Hematopoietic multipotent progenitor cell treated with erythropoietin and hydrocortisone succinate and interleukin-3 and kit ligand, for 8 days (in vitro differentiated cells): ENCODE measurements around the gene RERE.
A peak's percentile ranks its signal among the peaks of the same experiment; 100 is the strongest.

Experiments used
- DNase-seq: peaks from one replicate; pipeline ENCODE4 v3.0.0-alpha.2; 2015

The RERE gene

DNA sequence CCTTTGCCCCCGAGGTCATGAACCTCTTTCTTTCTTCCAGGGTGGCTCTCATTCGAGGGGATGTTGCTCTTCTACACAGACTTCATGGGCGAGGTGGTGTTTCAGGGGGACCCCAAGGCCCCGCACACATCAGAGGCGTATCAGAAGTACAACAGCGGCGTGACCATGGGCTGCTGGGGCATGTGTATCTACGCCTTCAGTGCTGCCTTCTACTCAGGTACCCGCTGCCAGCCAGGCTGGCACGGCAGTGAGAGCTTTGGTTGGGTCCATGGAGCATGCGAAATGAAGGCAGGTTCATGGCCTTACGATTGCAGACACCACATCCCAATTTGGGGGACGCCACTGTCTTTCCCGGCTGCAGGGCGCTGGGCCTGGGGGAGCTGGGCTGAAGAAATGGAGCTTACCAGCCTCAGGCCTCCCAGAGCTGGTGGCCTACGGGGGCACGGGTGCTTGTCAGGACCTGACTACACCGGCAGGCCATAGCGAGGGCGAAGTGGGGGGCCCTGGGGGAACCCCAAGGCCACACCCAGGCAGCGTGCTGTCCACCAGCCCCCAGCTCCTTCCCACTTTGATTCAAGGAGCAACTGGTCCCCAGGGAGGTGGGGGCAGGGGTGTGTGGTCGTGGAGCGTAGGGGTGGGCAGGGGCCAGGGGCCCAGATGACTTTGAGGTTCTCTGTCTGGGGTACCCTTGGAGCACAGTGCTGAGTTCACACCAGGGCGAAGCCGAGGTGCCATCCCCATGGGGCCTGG is 479.5 kb downstream of the RERE start:
- no peak for DNase-seq

DNA sequence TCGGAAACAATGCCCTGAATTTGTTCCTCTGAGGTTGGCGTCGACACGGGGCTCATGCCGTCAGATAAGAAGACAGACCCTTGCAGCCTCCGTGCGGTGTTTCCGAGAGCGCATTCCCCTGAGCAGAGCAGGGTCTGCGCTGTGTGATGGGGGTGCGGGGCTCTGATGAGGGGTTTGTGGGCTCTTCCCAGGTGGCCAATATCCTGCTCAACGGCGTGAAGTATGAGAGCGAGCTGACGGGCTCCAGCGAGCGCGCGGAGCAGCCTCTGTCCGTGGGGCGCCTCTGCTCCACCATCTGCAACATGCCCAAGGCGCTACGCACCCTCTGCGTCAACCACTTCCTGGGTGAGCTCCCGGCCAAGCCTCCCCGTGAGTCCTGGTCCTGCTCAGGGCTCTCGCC is 482.2 kb downstream of the RERE start:
- DNase-seq: no peak

DNA sequence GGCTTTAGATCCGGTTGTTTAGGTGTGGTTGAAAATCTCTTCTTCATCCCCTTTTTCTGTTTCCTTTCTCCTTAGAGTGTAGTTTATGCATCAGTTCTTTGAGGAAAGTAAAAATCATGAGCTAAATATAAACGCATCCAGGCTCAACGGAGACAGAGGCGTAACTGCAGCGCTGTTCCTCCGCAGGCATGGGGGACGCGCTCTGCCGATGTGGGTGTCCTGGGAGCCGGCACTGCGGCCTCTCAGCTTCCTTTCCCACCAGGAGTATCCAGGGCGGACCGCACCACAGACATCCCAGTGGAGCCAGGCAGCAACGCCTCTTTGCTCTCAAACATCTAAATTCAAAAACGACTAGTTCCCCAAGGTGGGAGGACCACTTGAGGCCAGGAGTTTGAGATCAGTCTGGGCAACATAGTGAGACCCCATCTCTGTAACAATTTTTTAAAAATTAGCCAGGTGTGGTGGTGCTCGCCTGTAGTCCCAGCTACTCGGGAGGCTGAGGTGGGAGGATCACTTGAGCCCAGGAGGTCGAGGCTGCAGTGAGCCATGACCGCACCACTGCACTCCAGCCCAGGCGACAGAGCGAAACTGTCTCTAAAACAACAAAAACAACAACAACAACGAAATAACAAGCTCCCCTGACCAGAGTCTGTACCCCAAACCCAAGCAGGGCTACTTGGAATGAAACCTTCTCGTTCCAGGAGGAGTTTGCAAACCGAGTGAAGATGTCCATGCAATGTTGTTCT is 483.2 kb downstream of the RERE start:
- no peak for DNase-seq

DNA sequence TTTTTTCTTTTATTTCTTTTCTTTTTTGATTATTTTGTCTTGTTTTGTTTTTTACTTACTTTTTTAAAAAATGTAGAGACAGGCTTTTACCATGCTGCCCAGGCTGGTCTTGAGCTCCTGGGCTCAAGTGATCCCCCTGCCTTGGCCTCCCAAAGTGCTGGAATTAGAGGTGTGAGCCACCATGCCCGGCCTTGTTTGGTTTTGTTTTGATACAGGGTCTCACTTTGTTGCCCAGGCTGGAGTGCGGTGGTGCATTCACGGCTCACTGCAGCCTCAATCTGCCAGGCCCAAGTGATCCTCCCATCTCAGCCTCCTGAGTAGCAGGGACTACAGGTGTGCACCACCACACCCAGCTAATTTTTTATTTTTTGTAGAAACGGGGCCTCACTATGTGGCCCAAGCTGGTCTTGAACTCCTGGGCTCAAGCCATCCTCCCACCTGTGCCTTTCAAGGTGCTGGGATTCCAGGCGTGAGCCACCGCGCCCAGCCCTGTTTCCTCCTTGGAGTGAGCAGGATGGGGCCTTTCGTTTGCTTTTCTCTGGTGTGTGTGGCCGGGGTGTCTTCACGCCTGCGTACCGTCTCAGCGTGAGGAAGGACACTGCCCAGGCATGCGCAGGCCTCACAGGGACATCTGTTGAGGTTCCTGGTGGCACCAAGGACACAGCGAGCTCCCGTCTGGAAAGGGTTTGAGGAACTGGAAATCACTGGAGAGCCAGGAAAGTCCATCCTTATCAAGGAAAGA is 484.0 kb downstream of the RERE start:
- no peak for DNase-seq

DNA sequence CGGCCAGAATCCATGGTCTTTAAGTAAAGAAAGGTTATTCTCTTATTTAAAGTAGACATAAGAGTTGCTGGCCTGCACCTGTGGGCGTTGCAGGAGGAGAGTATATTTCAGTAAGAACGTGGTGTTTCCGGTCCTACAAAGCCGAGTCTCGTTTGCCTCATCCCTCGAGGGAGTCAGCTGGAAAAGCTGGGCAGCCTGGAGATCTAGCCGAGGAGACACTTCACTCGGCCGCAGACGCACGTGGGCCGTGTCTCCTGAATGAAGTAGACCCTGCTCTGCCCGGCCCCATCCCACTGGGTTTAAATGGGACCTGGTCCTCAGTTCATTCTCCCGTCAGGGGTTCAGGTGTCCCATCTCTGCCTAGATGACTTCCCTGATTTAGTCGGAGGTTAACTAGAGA is 484.6 kb downstream of the RERE start:
- no peak for DNase-seq

DNA sequence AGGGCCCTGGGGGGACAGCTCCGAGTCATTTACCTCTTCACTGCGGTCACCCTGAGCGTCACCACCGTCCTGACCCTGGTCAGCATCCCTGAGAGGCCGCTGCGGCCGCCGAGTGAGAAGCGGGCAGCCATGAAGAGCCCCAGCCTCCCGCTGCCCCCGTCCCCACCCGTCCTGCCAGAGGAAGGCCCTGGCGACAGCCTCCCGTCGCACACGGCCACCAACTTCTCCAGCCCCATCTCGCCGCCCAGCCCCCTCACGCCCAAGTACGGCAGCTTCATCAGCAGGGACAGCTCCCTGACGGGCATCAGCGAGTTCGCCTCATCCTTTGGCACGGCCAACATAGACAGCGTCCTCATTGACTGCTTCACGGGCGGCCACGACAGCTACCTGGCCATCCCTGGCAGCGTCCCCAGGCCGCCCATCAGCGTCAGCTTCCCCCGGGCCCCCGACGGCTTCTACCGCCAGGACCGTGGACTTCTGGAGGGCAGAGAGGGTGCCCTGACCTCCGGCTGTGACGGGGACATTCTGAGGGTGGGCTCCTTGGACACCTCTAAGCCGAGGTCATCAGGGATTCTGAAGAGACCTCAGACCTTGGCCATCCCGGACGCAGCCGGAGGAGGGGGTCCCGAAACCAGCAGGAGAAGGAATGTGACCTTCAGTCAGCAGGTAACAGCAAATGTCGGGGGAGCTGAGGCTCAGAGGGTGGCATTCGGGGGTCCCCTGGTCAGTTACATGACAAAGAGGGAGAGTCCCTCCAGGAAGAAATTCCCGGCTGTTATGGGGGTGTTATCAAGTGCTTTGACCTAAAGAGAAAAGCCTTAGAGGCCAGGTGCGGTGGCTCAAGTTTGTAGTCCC is 486.9 kb downstream of the RERE start:
- no peak for DNase-seq

DNA sequence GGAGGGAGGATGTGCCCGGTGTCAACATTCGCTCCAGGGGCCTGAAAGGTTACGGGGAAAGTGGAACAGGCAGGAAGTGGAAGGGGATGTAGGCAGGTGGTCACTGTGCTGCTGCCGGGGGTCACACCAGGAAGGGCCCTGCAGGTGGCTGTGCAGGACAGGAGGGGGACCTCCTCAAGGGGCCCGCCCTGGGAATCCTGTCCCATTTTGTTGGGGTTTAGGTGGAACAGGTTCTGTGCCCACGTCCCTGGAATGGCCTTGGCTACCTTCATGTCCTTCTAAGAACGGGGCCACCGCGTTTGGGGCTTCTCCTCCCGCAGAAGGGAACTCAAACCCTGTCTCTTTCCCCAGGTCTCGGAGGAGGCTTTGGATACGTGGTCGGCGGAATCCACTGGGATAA is 487.6 kb downstream of the RERE start:
- no peak for DNase-seq

DNA sequence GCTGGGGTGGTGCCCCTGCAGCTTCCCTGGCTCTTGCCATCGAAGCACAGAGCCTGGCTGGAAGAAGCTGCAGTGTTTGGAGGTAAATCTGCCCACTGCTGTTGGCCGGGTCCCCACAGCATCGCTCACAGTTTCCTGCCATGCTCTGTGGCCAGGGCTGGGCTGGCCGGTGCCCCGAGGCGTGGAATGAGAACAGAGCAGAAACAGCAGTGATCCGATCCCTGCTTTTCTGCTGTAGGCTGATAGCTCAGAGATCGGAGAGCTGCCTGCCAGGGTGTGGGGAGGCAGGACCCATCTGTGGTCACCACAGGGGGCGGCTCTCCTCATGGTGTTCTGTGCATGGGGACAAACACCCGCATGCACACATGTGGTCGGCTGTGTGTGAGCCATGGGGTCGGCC is 488.0 kb downstream of the RERE start:
- DNase-seq: no peak

DNA sequence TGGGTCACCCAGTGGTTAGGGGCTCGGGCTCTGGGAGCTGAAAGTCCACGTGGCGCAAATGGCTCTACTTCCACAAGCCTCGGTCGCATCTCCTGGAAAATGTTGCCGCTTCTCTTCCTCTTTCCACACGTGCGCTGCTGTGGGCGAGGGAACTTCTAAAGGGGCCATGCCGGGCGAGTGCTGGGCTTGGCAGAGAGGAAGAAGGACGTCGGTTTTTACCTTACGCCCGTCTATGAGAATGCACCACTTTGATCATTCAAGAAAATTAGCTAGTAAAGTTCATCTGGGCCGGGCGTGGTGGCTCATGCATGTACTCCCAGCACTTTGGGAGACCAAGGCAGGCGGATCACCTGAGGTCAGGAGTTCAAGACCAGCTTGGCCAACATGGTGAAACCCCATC is 489.2 kb downstream of the RERE start:
- no peak for DNase-seq

DNA sequence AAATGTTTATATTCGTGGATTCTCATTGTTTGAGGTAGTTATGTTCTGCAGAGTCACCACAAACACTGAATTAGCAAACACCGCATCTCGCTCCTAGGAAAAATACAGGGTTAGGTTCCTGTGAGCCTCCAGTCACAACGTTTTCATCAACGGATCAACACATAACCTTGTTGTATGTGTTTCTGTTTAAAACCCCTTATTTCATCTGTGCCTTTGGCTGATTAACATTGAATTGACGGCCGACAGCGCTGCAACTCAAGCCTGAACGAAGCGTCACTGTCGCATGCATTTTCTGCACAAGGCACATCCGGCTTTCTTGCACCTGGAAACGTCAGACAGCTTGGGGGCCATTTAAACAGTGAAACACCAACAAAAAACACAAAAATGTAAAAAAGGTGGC is 491.2 kb downstream of the RERE start:
- no peak for DNase-seq

DNA sequence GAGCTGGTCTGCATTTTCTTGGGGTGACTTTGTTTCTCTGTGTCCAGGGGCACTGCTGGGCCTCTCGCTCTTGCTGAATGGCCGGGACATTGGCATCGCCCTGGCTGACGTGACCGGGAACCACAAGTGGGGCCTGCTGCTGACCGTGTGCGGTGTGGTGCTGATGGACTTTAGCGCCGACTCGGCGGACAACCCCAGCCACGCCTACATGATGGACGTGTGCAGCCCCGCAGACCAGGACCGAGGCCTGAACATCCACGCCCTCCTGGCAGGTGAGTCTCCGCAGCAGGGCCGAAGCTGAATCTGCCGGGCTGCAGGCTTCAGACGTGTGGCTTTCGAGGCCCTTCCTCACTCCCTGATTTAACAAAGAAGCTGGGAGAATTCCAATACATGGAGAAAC is 491.7 kb downstream of the RERE start:
- DNase-seq: no peak

DNA sequence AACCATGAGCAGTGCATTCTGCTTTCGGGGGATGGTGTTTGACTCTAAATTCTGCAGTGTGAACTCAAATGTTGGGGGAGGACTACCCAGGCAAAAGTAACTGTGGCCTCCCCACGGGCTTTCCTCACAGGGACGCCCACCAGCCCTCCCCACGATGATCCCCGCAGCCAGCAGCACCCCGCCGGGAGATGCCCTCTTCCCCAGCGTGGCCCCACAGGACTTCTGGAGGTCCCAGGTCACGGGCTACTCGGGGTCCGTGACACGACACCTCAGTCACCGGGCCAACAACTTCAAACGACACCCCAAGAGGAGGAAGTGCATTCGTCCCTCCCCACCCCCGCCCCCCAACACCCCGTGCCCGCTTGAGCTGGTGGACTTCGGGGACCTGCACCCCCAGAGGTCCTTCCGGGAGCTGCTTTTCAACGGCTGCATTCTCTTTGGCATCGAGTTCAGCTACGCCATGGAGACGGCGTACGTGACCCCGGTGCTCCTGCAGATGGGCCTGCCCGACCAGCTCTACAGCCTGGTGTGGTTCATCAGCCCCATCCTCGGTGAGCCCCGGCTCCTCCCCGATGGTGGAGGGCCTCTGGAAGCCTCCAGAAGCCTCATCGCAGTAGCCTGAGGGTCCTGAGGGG is 493.1 kb downstream of the RERE start:
- DNase-seq: no peak

DNA sequence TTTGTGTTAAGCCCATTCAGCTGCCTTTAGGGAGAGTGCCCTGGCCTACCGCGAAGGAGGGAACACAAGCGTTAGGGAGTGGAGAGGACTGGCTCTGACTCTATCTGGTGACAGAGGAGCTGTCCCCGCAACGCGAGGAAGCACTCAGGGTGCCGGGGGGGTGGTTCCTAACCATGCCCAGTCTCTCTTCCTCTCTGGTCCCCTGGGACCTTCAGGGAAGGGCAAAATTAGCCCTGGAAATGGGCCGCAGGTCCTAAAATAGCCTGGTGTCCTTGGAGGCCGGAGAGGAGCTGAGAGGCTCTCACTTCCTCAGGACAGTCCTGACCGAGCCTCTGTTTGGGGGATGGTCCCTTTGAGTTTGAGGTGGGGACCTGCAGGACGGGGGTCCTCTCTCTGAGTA is 493.7 kb downstream of the RERE start:
- DNase-seq: no peak

DNA sequence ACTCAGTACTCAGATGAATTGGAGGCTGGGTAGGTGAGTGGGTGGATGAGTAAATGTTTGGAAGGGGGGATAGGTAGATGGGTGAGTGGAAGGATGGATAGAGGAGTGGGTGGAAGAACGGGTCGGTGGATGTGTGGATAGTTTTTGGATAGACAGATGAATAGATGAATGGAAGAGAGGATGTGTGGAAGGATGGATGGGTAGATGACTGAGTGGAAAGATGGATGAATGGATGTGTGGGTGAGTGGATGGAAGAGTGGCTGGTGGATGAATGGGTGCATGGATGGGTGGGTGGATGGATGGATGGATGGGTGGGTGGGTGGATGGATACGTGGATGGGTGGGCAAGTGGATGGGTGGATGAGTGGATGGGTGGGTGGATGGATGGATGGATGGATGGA is 495.8 kb downstream of the RERE start:
- no peak for DNase-seq

DNA sequence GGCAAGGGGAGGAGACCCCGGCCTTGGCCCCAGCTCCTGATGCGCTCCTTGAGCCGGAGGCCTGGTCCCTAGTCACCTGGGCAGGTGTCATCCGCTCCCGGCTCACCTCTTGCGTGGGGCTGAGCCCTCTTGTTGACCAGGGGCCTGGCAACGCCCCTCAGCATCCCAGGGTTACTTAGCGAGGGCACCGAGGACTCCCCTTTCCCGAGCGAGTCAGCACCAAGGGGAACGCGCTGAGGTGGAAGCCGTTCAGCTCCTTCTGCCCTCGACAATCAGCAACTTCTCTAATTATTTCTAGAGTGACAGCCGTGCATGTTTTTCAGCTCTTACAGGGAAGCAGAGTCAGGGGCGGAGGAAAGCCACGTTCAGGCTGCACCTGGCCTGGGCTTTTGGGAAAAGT is 499.0 kb downstream of the RERE start:
- DNase-seq: no peak

DNA sequence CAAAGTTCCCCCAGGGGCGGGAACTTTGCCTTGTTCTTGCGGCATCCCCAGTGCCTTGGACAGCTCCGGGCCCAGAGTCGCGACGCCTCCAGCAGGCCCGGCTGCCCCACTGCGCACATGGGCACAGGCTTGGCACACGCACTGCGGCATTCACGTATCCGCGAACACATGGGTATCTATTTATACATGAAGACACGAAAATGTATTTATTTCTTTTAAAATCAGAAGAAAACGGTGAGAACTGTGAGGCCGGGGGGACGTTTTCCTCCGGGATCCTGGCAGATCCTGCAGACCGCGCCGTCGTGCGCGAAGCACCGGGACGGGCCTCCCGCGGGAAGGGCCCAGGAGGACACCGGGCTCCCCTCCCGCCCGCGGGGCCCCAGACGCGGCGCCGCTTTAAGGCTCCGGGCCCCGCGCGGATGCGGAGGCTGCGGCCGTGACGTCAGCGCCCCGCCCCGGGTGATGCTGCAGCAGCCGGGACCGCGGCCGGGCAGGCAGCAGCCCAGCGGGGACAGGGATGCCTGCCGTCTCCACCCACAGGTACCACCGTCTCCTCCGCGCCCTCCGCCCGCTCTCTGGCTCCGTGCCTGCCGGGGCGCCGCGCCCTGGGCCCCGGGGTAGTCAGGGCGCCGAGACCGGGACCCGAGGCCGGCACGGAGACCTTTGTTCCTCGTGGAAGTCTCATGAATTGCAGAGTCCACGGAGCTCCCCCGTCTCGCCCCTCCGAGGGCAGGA is 499.6 kb downstream of the RERE start, which contains the start of gene SLC45A1:
Gene SLC45A1 (plus strand): TSS at position 468 of the 735 bp plus-strand sequence. CDS start 6,216 bp downstream, outside the sequence.
- no peak for DNase-seq

DNA sequence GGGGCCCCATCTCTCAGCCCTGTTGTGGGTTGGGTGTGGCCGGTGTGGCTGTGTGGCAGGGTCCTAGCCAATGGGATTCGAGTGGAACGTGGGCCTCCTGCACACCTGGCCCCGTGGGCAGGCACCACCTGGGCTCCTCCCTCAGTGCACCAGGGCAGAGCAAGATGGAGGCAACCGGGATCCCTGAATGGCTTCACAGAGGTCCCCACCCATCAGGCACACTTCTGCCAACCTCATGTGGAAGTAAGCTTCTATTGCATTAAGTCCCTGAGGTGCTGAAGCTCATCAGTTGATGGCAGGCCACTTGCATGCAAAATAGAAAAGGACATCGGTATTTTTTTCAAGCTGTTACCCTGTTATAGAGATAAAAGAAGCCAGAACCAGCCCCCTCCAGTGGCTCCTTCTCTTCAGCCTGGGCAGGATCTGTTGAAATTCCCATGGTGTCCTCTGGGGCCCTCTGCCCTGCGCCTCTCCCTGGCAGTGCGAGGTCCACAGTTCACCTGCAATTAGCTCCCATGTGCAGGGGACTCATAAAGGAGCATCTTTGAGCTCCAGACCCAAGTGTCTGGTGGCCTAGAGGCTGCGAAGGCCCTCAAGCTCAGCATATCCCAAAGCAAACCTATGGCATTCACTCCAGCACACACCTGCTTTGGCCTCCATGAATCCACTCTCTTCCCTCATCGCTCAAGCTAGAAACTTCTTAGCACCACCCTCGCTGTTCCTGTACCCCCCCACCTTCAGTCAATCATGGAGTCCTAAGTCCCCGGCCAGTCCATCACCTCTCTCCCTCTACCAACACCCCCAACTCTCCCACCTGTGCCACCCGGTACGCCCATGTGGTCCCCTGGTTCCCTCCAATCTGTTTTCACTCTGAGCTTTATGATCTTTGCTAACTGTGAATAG is 501.6 kb downstream of the RERE start:
- DNase-seq: no peak

DNA sequence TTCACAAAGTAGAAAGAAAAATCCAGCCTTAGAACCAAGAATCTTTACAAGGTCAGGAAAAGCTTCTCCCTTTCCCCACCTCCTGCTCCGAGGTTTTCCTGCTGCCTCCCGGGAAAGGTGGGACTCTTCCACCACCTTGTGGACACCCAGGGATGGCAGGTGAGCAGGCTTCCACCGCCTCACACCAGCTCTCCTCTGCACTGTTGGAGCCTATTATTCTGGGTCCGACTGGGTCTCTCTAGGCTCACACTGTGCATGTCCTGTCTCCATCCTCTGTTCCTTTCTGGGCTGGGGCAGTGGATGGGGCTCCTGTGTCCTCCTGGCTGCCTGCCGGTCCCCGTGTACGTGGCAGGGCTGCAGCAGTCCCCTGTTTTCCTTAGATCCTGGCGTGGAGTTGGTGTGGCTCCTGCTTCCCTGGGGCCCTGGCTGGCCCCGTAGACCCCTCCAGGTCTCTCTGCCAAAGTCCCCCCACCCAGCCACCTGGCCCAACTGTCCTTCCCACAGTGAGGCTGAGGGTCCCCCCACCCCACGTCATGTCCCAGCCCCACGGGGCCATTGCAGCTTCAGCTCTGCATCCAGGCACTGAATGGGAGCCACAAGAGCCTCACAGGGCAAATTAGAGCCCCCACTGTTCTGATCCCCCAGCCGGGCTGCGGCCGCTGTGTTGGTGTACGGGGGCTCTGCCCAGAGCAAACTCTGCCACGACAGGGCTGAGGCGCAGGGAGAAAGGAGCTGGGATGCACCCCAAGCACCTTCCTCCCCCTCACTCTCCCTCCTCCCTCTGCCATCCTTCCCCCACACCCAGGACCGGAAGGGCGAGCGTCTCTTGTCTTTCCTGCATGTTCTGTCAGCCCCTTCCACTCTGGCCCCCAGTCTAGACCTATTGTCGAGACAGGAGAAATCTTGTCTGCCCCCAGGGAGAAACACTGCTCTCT is 502.8 kb downstream of the RERE start:
- peak; percentile 9 for DNase-seq

DNA sequence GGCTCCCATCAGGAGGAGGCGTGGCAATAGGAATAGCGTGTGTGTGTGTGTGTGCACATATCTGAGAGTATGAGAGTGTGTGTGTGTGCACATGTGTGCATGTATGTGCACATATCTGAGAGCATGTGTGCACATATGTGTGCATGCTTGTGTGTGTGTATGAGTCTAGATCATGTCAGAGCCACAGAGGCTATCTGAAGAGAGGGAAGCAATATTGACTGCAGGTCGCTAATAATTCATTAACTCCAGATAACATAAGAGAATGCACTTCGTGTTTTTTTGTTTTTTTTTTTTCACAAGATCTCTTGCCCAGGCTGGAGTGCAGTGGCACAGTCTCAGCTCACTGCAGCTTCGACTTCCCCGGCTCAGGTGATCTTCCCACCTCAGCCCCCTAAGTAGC is 504.2 kb downstream of the RERE start:
- no peak for DNase-seq
